Vagina (tissue), 2 donors: Measurements from ENCODE around the gene JAK1.

Experiments
- POLR2A ChIP-seq, 2 donors: fragments of 450-650 bp; IDR thresholded peaks; one replicate each; pipeline ENCODE4 v1.6.1; 2017; ENCODE audit warnings: antibody characterized with exemption in 2 of 2, mild to moderate bottlenecking in 2 of 2, moderate library complexity in 2 of 2
- POLR2AphosphoS5 ChIP-seq, 2 donors: sonication (generic); formaldehyde crosslinking; IDR thresholded peaks; one replicate each; pipeline ENCODE4 v1.9.0; 2017; ENCODE audit warnings: antibody characterized with exemption in 2 of 2, mild to moderate bottlenecking in 2 of 2, low read depth in 1 of 2; ENCODE audit not compliant: insufficient read depth in 1 of 2
- TF ChIP-seq, protein P1 (sequence below), 3 experiments: fragments of 450-650 bp in 2 of 3; fragments of 200-600 bp in 1 of 3; sonication (generic) in 1 of 3; IDR thresholded peaks; one replicate each; pipeline ENCODE4 v1.5.1; 2017 to 2019; ENCODE audit warnings: antibody characterized with exemption in 3 of 3, mild to moderate bottlenecking in 2 of 3, moderate library complexity in 2 of 3

DNA sequence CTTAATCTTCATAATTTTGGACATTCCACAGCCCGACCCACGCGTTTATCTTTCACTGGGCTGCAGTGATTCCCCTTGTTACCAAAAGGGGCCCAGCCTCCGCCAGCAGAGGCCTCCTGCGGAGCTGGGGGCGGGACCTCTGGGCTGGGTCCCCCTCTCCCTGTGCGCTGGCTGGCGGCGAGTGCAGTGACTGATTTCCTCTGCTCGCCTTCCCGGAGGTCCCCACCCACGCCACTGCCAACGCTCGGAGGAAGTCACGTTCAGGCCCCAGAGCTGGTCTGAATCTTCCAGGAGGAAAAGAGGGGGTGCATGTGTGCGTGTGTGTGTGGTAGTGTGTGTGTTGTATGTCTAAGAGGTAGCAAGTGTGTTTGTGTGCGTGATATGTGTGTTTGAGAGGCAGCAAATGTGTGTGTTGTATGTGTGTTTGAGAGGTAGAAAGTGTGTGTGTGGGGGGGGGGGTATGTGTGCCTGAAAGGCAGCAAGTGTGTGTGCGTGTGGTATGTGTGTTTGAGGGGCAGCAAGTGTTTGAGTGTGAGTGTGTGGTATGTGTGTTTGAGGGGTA, 35.0 kb upstream of the JAK1 start:
- TF ChIP-seq, protein P1, sequence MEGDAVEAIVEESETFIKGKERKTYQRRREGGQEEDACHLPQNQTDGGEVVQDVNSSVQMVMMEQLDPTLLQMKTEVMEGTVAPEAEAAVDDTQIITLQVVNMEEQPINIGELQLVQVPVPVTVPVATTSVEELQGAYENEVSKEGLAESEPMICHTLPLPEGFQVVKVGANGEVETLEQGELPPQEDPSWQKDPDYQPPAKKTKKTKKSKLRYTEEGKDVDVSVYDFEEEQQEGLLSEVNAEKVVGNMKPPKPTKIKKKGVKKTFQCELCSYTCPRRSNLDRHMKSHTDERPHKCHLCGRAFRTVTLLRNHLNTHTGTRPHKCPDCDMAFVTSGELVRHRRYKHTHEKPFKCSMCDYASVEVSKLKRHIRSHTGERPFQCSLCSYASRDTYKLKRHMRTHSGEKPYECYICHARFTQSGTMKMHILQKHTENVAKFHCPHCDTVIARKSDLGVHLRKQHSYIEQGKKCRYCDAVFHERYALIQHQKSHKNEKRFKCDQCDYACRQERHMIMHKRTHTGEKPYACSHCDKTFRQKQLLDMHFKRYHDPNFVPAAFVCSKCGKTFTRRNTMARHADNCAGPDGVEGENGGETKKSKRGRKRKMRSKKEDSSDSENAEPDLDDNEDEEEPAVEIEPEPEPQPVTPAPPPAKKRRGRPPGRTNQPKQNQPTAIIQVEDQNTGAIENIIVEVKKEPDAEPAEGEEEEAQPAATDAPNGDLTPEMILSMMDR (IDR thresholded peaks at IDR 0.05), result no peak
- TF ChIP-seq POLR2AphosphoS5 (IDR thresholded peaks at IDR 0.05; ENCODE audit: insufficient read depth in 1 of 2, low read depth in 1 of 2) (peak in 1 of 2 donors; percentile 79), POLR2A (IDR thresholded peaks at IDR 0.05) (peak in 1 of 2 donors; percentile 22)
